HEK293T (cell line): ENCODE data around the gene GPR83.

ENCODE experiments used
- ARNT ChIP-seq: fragments of 450-650 bp; IDR thresholded peaks from 2 replicates; pipeline ENCODE4 v1.6.1; 2017; ENCODE audit warnings: mild to moderate bottlenecking
- BHLHE40 ChIP-seq: fragments of 450-650 bp; IDR thresholded peaks from 2 replicates; pipeline ENCODE4 v1.6.1; 2016; ENCODE audit warnings: mild to moderate bottlenecking, moderate library complexity, borderline replicate concordance
- FOXA1 ChIP-seq: fragments of 450-650 bp; IDR thresholded peaks from 2 replicates; pipeline ENCODE4 v1.6.1; 2016; ENCODE audit warnings: mild to moderate bottlenecking
- FOXM1 ChIP-seq: fragments of 450-650 bp; IDR thresholded peaks from 2 replicates; pipeline ENCODE4 v1.6.1; 2017; ENCODE audit warnings: mild to moderate bottlenecking, borderline replicate concordance
- HDGF ChIP-seq: fragments of 450-650 bp; IDR thresholded peaks from 2 replicates; pipeline ENCODE4 v1.6.1; 2017; ENCODE audit warnings: antibody characterized with exemption, borderline replicate concordance
- L3MBTL2 ChIP-seq: fragments of 450-650 bp; conservative IDR thresholded peaks from 2 replicates; pipeline ENCODE4 v1.6.1; 2016; ENCODE audit warnings: mild to moderate bottlenecking
- NFRKB ChIP-seq: fragments of 450-650 bp; IDR thresholded peaks from 2 replicates; pipeline ENCODE4 v1.6.1; 2016; ENCODE audit warnings: mild to moderate bottlenecking, moderate library complexity
- SP1 ChIP-seq: fragments of 450-650 bp; IDR thresholded peaks from 2 replicates; pipeline ENCODE4 v1.6.1; 2017
- SUZ12 ChIP-seq: fragments of 450-650 bp; IDR thresholded peaks from 2 replicates; pipeline ENCODE4 v1.6.1; 2016; ENCODE audit warnings: mild to moderate bottlenecking
- TF ChIP-seq, protein P1 (sequence below): fragments of 450-650 bp; IDR thresholded peaks from 2 replicates; pipeline ENCODE4 v1.6.1; 2016

DNA sequence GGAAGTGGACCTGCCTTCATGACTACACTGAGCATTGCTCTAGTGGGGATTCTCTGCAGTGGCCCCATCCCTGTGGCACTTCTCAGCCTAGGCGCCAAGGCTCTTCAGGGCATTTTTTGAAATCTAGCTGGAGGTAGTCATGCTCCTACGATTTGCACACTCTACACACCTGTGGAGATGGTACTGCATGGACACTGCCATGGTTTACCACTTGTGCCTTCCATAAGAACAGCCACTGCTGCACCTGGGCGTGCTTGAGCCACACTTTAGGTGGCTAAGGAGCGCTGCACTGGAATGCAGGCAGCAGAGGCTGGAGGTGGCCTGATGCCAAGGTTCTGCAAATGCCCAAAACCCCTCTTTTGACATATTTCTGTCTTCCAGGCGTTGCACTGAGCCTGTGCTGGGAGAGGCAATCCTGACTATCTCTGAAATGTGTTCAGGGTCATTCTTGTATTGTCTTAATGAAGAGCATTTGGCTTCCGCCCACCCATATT is 72.6 kb downstream of the GPR83 start:
- TF ChIP-seq, protein P1, sequence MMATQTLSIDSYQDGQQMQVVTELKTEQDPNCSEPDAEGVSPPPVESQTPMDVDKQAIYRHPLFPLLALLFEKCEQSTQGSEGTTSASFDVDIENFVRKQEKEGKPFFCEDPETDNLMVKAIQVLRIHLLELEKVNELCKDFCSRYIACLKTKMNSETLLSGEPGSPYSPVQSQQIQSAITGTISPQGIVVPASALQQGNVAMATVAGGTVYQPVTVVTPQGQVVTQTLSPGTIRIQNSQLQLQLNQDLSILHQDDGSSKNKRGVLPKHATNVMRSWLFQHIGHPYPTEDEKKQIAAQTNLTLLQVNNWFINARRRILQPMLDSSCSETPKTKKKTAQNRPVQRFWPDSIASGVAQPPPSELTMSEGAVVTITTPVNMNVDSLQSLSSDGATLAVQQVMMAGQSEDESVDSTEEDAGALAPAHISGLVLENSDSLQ, result no peak
- TF ChIP-seq SP1, result no peak
- TF ChIP-seq SUZ12, result no peak
- TF ChIP-seq ARNT, result no peak
- no peak for TF ChIP-seq NFRKB
- no peak for TF ChIP-seq BHLHE40
- TF ChIP-seq HDGF, result no peak
- no peak for TF ChIP-seq FOXM1
- no peak for TF ChIP-seq L3MBTL2
- no peak for TF ChIP-seq FOXA1
